Astrocyte (in vitro differentiated cells and primary cell): ENCODE measurements around the gene AFF2. TPM values are rescaled to one million over a fixed set of nuclear protein-coding genes. Genes with fewer than 3 reads are reported as not detected.

Experiments
- DNase-seq: peaks from one replicate; pipeline ENCODE4 v3.0.0-alpha.2; 2010; ENCODE audit warnings: low read depth
- FAIRE-seq: peaks from 2 replicates; lab custom pipeline; 2011; peaks lifted over from hg19 to GRCh38; lab: Jason Lieb, UNC
- H2AFZ ChIP-seq: 2 replicates; pipeline ENCODE4 v1.6.0; 2012; ENCODE audit warnings: low read depth, low read length, inconsistent platforms
- H3K27ac ChIP-seq: 2 replicates; pipeline ENCODE4 v1.5.1; 2011; ENCODE audit warnings: low read depth, low read length, inconsistent platforms
- H3K27me3 ChIP-seq: 2 replicates; pipeline ENCODE4 v1.6.0; 2011; ENCODE audit warnings: low read length, inconsistent platforms; ENCODE audit not compliant: insufficient read depth
- H3K36me3 ChIP-seq: 2 replicates; pipeline ENCODE4 v1.5.1; 2011; ENCODE audit warnings: low read length, inconsistent platforms; ENCODE audit not compliant: insufficient read depth
- H3K4me1 ChIP-seq: 2 replicates; pipeline ENCODE4 v1.5.1; 2011; ENCODE audit warnings: low read length, inconsistent platforms; ENCODE audit not compliant: insufficient read depth
- H3K4me2 ChIP-seq: 2 replicates; pipeline ENCODE4 v1.6.0; 2012; ENCODE audit warnings: low read length, inconsistent platforms
- H3K4me3 ChIP-seq: 2 replicates; pipeline ENCODE4 v1.5.1; 2011; ENCODE audit warnings: low read depth, mild to moderate bottlenecking, low read length, inconsistent platforms; ENCODE audit not compliant: insufficient read depth
- H3K79me2 ChIP-seq: 2 replicates; pipeline ENCODE4 v1.6.0; 2012; ENCODE audit warnings: mild to moderate bottlenecking, low read length, inconsistent platforms; ENCODE audit not compliant: insufficient read depth
- H3K9ac ChIP-seq: 2 replicates; pipeline ENCODE4 v1.6.0; 2012; ENCODE audit warnings: mild to moderate bottlenecking, low read length, inconsistent platforms
- H3K9me3 ChIP-seq: 2 replicates; pipeline ENCODE4 v1.5.1; 2012; ENCODE audit warnings: low read depth, mild to moderate bottlenecking, low read length, inconsistent platforms; ENCODE audit not compliant: insufficient read depth
- H4K20me1 ChIP-seq: 2 replicates; pipeline ENCODE4 v1.6.0; 2012; ENCODE audit warnings: low read length, inconsistent platforms; ENCODE audit not compliant: insufficient read depth
- H3K27ac Mint-ChIP-seq: one replicate; pipeline ENCODE4 v1.8.0; 2021; ENCODE audit warnings: mild to moderate bottlenecking, mixed read lengths; ENCODE audit not compliant: unreplicated experiment
- H3K27me3 Mint-ChIP-seq: one replicate; pipeline ENCODE4 v1.8.0; 2021; ENCODE audit warnings: low read depth, mixed read lengths; ENCODE audit not compliant: unreplicated experiment
- H3K36me3 Mint-ChIP-seq: one replicate; pipeline ENCODE4 v1.8.0; 2021; ENCODE audit warnings: low read depth, mixed read lengths; ENCODE audit not compliant: unreplicated experiment
- H3K4me1 Mint-ChIP-seq: one replicate; pipeline ENCODE4 v1.8.0; 2021; ENCODE audit warnings: low read depth, mixed read lengths; ENCODE audit not compliant: unreplicated experiment
- H3K4me3 Mint-ChIP-seq: one replicate; pipeline ENCODE4 v1.8.0; 2021; ENCODE audit warnings: mild to moderate bottlenecking, moderate library complexity, mixed read lengths; ENCODE audit not compliant: unreplicated experiment
- H3K9me3 Mint-ChIP-seq: one replicate; pipeline ENCODE4 v1.8.0; 2021; ENCODE audit warnings: mild to moderate bottlenecking, mixed read lengths; ENCODE audit not compliant: unreplicated experiment
- EZH2 ChIP-seq: IDR thresholded peaks from 2 replicates; pipeline ENCODE4 v1.6.1; 2012; ENCODE audit warnings: mild to moderate bottlenecking, low read length, inconsistent platforms; ENCODE audit not compliant: insufficient read depth
- total RNA-seq: library from RNA; stranded (reverse); gene quantifications from 2 replicates; pipeline ENCODE4 v1.2.1, GENCODE V29; 2021
- TF ChIP-seq, protein P1 (sequence below): IDR thresholded peaks from 2 replicates; pipeline ENCODE4 v1.5.1; 2011; ENCODE audit warnings: low read depth, mild to moderate bottlenecking, inconsistent platforms, low read length, moderate library complexity; ENCODE audit not compliant: insufficient read depth

AFF2 gene
- total RNA-seq, 1 donor from 2014 or later: 8.3 TPM

DNA sequence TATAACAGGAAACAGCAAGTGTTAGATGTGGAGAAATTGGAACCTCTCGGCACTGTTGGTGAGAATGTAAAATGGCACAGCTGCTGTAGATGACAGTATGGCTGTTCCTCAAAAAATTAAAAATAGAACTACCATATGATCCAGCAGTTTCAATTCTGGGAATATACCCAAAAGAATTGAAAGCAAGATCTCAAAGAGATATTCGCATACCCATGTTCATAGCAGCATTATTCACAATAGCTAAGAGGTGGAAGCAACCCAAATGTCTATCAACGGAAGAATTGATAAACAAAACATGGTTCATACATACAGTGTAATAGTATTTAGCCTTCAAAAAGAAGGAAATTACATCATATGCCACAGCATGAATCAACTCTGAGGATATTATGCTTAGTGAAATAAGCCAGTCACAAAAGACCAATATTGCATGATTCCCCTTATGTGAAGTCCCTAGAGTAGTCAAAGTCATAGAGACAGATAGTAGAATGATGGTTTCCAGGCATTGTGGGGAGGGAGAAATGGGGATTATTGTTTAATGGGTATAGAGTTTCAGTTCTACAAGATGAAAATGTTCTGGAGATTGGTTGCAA is 537.0 kb downstream of the AFF2 start:
- Mint-ChIP-seq H3K36me3 (no peaks in the 10 kb centered on the region), H3K4me1 (peaks cover 3% of the 10 kb centered on the region), H3K4me3 (no peak overlapping the region), H3K27me3 (no peaks in the 10 kb centered on the region), H3K9me3 (no peaks in the 10 kb centered on the region), H3K27ac (no peak overlapping the region)
- DNase-seq: no peak
- Histone ChIP-seq H3K9ac (no peak overlapping the region), H3K4me2 (no peak overlapping the region), H3K79me2 (no peaks in the 10 kb centered on the region), H4K20me1 (no peaks in the 10 kb centered on the region), H3K36me3 (no peaks in the 10 kb centered on the region), H3K27me3 (no peaks in the 10 kb centered on the region), H2AFZ (no peak overlapping the region), H3K4me3 (no peak overlapping the region), H3K9me3 (no peaks in the 10 kb centered on the region), H3K27ac (no peak overlapping the region), H3K4me1 (peaks cover 4% of the 10 kb centered on the region)
- peak; percentile 55 for FAIRE-seq
- TF ChIP-seq EZH2: no peak
- TF ChIP-seq, protein P1, sequence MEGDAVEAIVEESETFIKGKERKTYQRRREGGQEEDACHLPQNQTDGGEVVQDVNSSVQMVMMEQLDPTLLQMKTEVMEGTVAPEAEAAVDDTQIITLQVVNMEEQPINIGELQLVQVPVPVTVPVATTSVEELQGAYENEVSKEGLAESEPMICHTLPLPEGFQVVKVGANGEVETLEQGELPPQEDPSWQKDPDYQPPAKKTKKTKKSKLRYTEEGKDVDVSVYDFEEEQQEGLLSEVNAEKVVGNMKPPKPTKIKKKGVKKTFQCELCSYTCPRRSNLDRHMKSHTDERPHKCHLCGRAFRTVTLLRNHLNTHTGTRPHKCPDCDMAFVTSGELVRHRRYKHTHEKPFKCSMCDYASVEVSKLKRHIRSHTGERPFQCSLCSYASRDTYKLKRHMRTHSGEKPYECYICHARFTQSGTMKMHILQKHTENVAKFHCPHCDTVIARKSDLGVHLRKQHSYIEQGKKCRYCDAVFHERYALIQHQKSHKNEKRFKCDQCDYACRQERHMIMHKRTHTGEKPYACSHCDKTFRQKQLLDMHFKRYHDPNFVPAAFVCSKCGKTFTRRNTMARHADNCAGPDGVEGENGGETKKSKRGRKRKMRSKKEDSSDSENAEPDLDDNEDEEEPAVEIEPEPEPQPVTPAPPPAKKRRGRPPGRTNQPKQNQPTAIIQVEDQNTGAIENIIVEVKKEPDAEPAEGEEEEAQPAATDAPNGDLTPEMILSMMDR: no peak

DNA sequence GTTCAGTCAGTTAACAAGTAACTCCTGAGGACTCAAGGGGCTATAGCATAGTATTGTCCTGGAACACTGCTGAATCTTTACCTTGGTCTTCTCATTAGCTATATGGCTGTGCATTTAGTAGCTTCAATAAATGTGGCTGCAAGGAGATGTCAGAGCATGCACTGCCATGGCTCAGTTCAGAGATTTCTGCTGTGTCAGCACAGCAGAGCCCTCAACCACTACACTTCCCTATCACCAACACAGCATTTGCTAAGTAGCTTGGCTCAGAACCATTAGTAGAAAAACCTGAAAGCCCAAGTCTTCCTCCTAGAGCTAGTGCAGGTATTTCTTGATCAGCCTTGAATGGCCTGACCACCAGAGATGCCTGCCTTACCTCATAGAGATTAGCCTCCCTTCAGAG is 538.6 kb downstream of the AFF2 start:
- Histone ChIP-seq H2AFZ (no peak overlapping the region), H3K27me3 (no peaks in the 10 kb centered on the region), H3K79me2 (no peaks in the 10 kb centered on the region), H4K20me1 (no peaks in the 10 kb centered on the region), H3K9ac (no peak overlapping the region), H3K27ac (no peak overlapping the region), H3K9me3 (no peaks in the 10 kb centered on the region), H3K4me2 (no peak overlapping the region), H3K36me3 (no peaks in the 10 kb centered on the region), H3K4me3 (no peak overlapping the region), H3K4me1 (peaks cover 4% of the 10 kb centered on the region)
- Mint-ChIP-seq H3K4me3 (no peak overlapping the region), H3K36me3 (no peaks in the 10 kb centered on the region), H3K4me1 (peaks cover 2% of the 10 kb centered on the region), H3K27me3 (no peaks in the 10 kb centered on the region), H3K27ac (no peak overlapping the region), H3K9me3 (no peaks in the 10 kb centered on the region)
- DNase-seq (no peak), FAIRE-seq (peak; percentile 70)
- no peak for TF ChIP-seq EZH2
- TF ChIP-seq, protein P1: no peak

DNA sequence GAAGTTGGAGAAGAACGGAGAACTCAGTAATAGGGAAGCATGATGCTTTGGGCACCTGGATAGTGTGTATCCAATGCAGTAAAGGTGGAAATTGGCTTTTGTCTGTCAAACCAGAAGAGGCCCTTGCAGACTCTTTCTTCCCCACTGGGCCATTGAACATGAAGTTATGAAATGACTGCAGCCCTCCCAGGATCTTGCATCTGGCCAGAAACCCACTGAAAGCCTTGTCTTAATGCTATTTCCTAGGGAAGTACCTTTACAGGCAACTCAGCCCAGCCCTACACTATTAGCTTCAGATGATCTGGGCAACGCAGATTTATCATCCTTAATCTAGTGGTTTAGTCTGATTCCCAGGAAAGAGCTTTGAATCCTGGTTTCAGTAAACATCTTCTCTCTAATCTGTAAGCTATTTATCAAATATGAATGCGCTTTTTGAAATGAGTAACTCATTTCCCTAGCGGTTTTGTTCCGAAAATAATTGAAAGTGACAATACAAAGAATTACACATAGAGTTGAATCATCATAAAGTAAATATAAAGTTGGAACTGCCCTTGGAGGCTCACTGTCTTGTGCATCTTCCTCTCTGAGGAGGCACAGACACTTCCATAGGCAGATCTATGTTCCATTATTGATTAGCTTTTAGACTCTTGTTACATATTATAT is 540.6 kb downstream of the AFF2 start:
- Histone ChIP-seq H3K79me2 (no peaks in the 10 kb centered on the region), H3K27me3 (no peaks in the 10 kb centered on the region), H2AFZ (no peak overlapping the region), H3K9me3 (no peaks in the 10 kb centered on the region), H3K36me3 (no peaks in the 10 kb centered on the region), H4K20me1 (no peaks in the 10 kb centered on the region), H3K9ac (no peak overlapping the region), H3K4me1 (peaks cover 4% of the 10 kb centered on the region), H3K27ac (no peak overlapping the region), H3K4me3 (no peak overlapping the region), H3K4me2 (no peak overlapping the region)
- no peak for TF ChIP-seq EZH2
- TF ChIP-seq, protein P1: no peak
- no peaks in the 10 kb centered on the region for H3K9me3 Mint-ChIP-seq
- DNase-seq (peak; percentile 34), FAIRE-seq (peak; percentile 87)
- H3K36me3 Mint-ChIP-seq: no peaks in the 10 kb centered on the region
- H3K27ac Mint-ChIP-seq: no peak overlapping the region
- H3K27me3 Mint-ChIP-seq: no peaks in the 10 kb centered on the region
- H3K4me1 Mint-ChIP-seq: no peaks in the 10 kb centered on the region
- H3K4me3 Mint-ChIP-seq: no peak overlapping the region
